SK-N-SH (cell line): ENCODE measurements around the gene PALLD.

Experiments used
- EZH2phosphoT487 ChIP-seq: fragments of 200-600 bp; sonication (generic); IDR thresholded peaks from 2 replicates; pipeline ENCODE4 v1.6.1; 2017; ENCODE audit warnings: low read depth, mixed run types, mild to moderate bottlenecking, antibody characterized with exemption, moderate library complexity, borderline replicate concordance
- JUND ChIP-seq: IDR thresholded peaks from 2 replicates; pipeline ENCODE4 v1.4.0; 2012
- RXRA ChIP-seq: IDR thresholded peaks from 2 replicates; pipeline ENCODE4 v1.4.0; 2012; ENCODE audit warnings: low read depth, mild to moderate bottlenecking, borderline replicate concordance
- SMC3 ChIP-seq: IDR thresholded peaks from 2 replicates; pipeline ENCODE4 v1.6.1; 2012; ENCODE audit warnings: low read depth, low read length, improper control_type of control experiment
- TF ChIP-seq, protein P1 (sequence below): fragments of 200-600 bp; sonication (generic); IDR thresholded peaks from 2 replicates; pipeline ENCODE4 v1.6.1; 2017; ENCODE audit warnings: antibody characterized with exemption, mild to moderate bottlenecking, moderate library complexity

DNA sequence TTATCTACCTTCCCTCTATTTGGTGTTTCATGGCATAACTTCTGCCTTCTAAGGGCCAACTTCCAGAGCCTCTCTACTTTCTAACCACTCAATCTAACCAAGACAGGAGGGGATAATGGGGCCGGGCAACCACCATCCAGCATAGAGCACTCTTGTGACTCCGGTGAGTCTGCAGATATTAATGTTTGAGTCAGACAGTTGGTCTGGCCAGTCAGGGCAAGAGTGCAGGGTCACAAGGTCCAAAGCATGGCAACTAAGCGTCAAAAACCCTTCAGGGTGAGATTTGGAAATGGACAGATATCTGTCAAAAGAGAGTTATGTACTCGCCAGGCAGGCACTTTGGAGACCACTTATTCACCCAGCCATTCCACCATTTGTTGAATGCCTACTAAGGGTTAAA, 105.0 kb downstream of the PALLD start:
- TF ChIP-seq JUND: no peak
- TF ChIP-seq SMC3: no peak
- TF ChIP-seq, protein P1, sequence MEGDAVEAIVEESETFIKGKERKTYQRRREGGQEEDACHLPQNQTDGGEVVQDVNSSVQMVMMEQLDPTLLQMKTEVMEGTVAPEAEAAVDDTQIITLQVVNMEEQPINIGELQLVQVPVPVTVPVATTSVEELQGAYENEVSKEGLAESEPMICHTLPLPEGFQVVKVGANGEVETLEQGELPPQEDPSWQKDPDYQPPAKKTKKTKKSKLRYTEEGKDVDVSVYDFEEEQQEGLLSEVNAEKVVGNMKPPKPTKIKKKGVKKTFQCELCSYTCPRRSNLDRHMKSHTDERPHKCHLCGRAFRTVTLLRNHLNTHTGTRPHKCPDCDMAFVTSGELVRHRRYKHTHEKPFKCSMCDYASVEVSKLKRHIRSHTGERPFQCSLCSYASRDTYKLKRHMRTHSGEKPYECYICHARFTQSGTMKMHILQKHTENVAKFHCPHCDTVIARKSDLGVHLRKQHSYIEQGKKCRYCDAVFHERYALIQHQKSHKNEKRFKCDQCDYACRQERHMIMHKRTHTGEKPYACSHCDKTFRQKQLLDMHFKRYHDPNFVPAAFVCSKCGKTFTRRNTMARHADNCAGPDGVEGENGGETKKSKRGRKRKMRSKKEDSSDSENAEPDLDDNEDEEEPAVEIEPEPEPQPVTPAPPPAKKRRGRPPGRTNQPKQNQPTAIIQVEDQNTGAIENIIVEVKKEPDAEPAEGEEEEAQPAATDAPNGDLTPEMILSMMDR: no peak
- TF ChIP-seq RXRA: no peak
- TF ChIP-seq EZH2phosphoT487: no peak
